UCSD-AML1 (cell line): ENCODE data around the gene KCTD20.

Experiments used
- DNase-seq: peaks from one replicate; lab custom pipeline; 2025; ENCODE audit not compliant: unreplicated experiment; lab: John Stamatoyannopoulos, UW

Gene KCTD20

GRCh38 chr6:36525346-36525745 lies 82.5 kb downstream of the KCTD20 start:
- DNase-seq: no peak

DNA sequence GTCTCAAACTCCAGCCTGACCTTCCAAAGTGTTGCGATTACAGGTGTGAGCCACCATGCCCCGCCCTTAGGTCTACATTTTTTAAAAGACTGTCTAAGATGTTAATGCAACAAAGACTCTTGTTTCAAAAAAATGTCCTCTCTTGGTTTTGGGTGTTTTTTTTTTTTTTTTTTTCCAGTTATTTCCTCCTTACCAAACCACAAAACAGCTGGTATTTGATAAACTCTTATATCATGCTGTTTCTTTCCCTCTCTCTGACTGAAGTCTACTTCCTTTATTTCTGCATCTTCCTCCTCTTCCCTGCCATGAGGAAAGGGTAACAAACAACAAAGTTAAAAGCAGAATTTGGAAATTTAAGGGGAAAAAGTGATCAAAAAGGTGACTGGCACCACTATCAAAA lies 83.3 kb downstream of the KCTD20 start:
- DNase-seq: no peak

GRCh38 chr6:36533321-36533720 lies 90.5 kb downstream of the KCTD20 start:
- DNase-seq: no peak

GRCh38 chr6:36536873-36537547 lies 94.2 kb downstream of the KCTD20 start:
- no peak for DNase-seq

DNA sequence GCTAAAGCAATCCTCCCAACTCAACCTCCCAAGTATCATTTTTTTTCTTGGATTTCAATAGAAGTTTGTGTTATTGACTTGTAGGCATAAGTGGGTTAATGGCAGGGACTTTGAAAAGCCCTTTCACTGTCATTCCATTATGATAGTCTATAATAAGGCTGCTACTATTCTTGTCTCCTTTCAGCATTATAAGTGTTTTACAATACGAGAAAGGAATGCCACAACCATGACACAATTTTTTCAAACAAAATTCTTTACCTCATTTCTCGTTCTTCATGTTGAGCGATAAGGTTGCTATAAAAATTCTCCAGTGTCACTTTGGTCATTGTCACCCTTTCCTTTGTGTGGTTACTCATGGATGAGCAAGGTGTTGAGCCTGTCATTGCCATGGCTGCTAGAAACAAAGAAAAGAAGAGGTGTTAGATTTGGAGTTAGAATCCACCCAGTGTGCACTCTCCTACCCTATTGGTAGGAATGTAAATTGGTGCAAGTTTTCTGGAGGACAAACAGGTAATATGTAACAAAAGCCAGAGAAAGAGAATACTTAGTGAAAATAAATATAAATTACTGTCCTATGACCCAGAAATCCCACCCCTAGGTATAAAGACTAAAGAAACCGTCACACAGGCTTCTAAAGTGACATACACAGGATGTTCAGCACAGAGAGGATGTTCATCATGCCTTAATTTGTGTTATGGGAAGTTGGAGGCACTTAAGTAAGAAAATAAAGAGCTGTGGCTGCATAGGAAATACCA lies 97.2 kb downstream of the KCTD20 start:
- no peak for DNase-seq
